ENCODE results near the gene SLC38A11.
"Not testable (repeated sequence)": the region's sequence is repeated elsewhere in the genome, so short reads cannot be mapped to it uniquely, and the experiment has no call there.

Gene SLC38A11

GRCh38 chr2:164954954-164955701 is at the start of gene SLC38A11:
Gene SLC38A11, minus strand, starts transcription at chr2:164955525. Its CDS starts 278 bp downstream, at chr2:164955247.
- DNase-seq = peak in 1 of 14 donors; percentile 1

- DNase-seq = no peak
Observed at GRCh38 chr2:165003443-165004130, 48.3 kb upstream of the SLC38A11 start.

GRCh38 chr2:165002638-165003037 is 47.3 kb upstream of the SLC38A11 start:
- DNase-seq = no peak

GRCh38 chr2:164994664-164995299 is 39.5 kb upstream of the SLC38A11 start:
- DNase-seq = not testable (repeated sequence)

GRCh38 chr2:164993287-164994016 is 38.1 kb upstream of the SLC38A11 start:
- DNase-seq = no peak

GRCh38 chr2:164992818-164993217 is 37.5 kb upstream of the SLC38A11 start:
- DNase-seq = peak in 5 of 14 donors; percentile 4 to 48 (median 15)

- not testable (repeated sequence) for DNase-seq
Observed at GRCh38 chr2:164992093-164992454, 36.7 kb upstream of the SLC38A11 start.

- not testable (repeated sequence) for DNase-seq
Observed at GRCh38 chr2:164991361-164992092, 36.2 kb upstream of the SLC38A11 start.

- DNase-seq = peak in 1 of 14 donors; percentile 10
Observed at GRCh38 chr2:164990953-164991352, 35.6 kb upstream of the SLC38A11 start.

GRCh38 chr2:164988805-164989204 is 33.5 kb upstream of the SLC38A11 start:
- DNase-seq = not testable (repeated sequence)

GRCh38 chr2:164986027-164986426 is 30.7 kb upstream of the SLC38A11 start:
- DNase-seq = not testable (repeated sequence)

GRCh38 chr2:164984428-164984827 is 29.1 kb upstream of the SLC38A11 start:
- DNase-seq = no peak

- no peak for DNase-seq
Observed at GRCh38 chr2:164981217-164981990, 26.1 kb upstream of the SLC38A11 start.

GRCh38 chr2:164980688-164981087 is 25.4 kb upstream of the SLC38A11 start:
- DNase-seq = not testable (repeated sequence)

- DNase-seq = no peak
Observed at GRCh38 chr2:164979113-164979512, 23.8 kb upstream of the SLC38A11 start.

- not testable (repeated sequence) for DNase-seq
Observed at GRCh38 chr2:164976875-164977470, 21.6 kb upstream of the SLC38A11 start.

- no peak for DNase-seq
Observed at GRCh38 chr2:164976301-164976700, 21.0 kb upstream of the SLC38A11 start.

GRCh38 chr2:164975891-164976290 is 20.6 kb upstream of the SLC38A11 start:
- no peak for DNase-seq

- no peak for DNase-seq
Observed at GRCh38 chr2:164974221-164974620, 18.9 kb upstream of the SLC38A11 start.

GRCh38 chr2:164972216-164972615 is 16.9 kb upstream of the SLC38A11 start:
- DNase-seq = no peak

Measured in C1 segment of cervical spinal cord (tissue), 14 donors.